GM12892 (cell line): Measurements from ENCODE around the gene ING4.

Experiments
- POLR2A ChIP-seq: IDR thresholded peaks from 2 replicates; pipeline ENCODE4 v1.6.1; 2011; ENCODE audit warnings: low read depth, low read length, control low read depth
- POLR2AphosphoS5 ChIP-seq: IDR thresholded peaks from 2 replicates; pipeline ENCODE4 v1.6.1; 2011; ENCODE audit warnings: low read depth, low read length, control low read depth

GRCh38 chr12:6667559-6668210 is 4.8 kb upstream of the ING4 start:
- TF ChIP-seq POLR2A = no peak
- TF ChIP-seq POLR2AphosphoS5 = no peak
